ENCODE measurements around the gene MVB12B.

- TF ChIP-seq, protein P1, sequence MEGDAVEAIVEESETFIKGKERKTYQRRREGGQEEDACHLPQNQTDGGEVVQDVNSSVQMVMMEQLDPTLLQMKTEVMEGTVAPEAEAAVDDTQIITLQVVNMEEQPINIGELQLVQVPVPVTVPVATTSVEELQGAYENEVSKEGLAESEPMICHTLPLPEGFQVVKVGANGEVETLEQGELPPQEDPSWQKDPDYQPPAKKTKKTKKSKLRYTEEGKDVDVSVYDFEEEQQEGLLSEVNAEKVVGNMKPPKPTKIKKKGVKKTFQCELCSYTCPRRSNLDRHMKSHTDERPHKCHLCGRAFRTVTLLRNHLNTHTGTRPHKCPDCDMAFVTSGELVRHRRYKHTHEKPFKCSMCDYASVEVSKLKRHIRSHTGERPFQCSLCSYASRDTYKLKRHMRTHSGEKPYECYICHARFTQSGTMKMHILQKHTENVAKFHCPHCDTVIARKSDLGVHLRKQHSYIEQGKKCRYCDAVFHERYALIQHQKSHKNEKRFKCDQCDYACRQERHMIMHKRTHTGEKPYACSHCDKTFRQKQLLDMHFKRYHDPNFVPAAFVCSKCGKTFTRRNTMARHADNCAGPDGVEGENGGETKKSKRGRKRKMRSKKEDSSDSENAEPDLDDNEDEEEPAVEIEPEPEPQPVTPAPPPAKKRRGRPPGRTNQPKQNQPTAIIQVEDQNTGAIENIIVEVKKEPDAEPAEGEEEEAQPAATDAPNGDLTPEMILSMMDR (IDR thresholded peaks at IDR 0.05; ENCODE audit: insufficient read depth, low read depth, low read length), result no peak
- no peak for TF ChIP-seq EZH2 (IDR thresholded peaks at IDR 0.05; ENCODE audit: insufficient read depth, low read length)
Observed at GRCh38 chr9:126482361-126483044, 155.9 kb downstream of the MVB12B start.

Measured in astrocyte (in vitro differentiated cells and primary cell).